Activated CD4-positive, alpha-beta T cell treated with anti-CD3 and anti-CD28 coated beads, Interleukin-2, Interleukin-4, amounts not matched to agents 100 ng/mL and 50 ng/mL, durations not matched to agents 16 hours and 8 hours (primary cell): Measurements from ENCODE around the gene FBXO17.
"Not testable (repeated sequence)": the region's sequence is repeated elsewhere in the genome, so short reads cannot be mapped to it uniquely, and the experiment has no call there.

Experiments
- DNase-seq: peaks from one replicate; pipeline ENCODE4 v3.0.0-alpha.2; 2020; ENCODE audit warnings: low spot score

FBXO17 gene

GRCh38 chr19:38975214-38975860 is at the start of gene FBXO17:
Gene FBXO17, minus strand, starts transcription at chr19:38975742. Its CDS starts 25,423 bp downstream, at chr19:38950319.
- DNase-seq, result no peak

DNA sequence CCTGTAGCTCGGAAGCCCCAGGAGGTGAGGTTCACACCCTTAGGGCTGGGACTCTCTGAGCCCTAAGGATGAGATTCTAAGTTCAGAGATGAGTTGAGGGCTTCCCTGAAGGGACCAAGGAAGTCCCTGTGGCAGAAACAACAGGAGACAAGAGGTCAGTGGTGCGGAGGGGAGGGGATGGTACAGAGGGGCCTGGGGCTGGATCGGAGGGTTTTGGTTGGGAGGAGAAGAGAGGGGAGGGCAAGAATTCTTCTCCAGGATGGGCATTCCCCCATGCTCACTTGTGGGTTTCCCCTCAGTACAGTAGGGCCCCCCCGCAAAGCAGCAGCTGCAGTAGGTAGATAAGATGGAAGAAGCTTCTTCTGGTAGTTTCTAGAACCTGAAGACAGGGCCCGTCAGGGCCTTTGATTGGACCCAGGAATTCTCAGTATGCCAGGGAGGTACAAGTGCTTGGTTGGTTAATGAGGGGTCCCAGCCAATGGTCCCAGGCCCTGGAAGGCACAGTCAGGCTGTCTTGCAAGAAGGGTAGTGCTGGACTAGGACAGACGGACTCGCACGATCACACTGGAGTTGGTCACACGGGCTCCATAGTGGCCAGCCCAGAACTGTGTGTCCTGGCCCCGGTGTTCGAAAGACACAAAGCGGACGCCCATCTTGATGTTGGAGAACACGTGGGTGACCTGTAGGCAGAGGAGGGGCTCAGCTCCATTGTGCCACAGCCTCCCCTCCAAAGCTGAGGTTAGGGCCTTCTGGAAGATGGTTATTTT is 49.5 kb upstream of the FBXO17 start:
- DNase-seq, result no peak

GRCh38 chr19:39021063-39021462 is 45.5 kb upstream of the FBXO17 start:
- DNase-seq, result no peak

DNA sequence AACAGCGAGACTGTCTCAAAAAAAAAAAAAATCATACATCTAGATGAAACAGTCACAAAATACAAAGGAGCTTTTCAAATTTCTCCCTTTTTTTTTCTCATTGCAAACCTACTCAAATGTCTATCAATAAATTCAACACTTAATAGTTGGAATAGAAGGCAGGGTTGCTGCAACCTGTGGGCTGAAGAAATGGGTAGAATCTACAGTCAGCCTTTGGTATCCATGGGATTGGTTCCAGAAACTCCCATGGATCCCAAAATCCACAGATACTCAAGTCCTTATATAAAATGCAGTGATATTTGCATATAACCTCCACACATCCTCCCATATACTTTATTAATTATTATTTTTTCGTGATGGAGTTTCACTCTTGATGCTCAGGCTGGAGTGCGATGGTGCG is 42.1 kb upstream of the FBXO17 start:
- DNase-seq, result no peak

DNA sequence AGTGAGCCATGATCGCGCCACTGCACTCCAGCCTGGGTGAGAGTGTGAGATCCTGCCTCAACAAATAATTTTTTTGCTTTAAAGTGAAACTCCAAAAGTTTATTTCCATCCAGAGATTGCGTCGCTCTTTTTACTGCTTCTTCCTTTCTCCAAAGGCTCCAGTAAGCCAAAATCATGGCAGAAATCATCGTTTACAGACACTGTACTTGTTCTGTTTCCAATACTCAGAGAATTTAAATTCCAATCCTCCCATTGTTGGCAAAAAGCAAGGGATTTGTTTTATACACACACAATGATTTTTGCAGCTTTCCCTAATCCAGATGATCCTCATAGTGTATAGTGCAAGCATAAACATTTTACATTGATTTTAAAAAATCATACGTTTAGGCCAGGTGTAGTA is 41.5 kb upstream of the FBXO17 start:
- DNase-seq, result no peak

GRCh38 chr19:39014037-39014436 is 38.5 kb upstream of the FBXO17 start:
- no peak for DNase-seq

DNA sequence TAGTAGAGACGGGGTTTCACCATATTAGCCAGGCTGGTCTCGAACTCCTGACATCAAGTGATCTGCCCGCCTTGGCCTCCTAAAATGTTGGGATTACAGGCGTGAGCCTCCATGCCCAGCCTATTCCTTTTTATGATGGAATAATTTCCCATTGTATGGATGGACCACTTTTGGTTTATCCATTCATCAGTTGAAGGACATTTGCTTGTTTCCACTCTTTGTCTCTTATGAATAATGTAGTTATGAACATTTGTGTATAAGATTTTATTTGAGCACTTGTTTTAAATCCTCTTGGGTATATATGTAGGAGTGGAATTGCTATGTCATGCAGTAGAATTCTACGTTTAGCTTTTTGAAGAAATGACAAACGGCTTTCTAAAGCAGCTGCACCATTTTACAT is 33.5 kb upstream of the FBXO17 start:
- DNase-seq, result no peak

GRCh38 chr19:39008137-39008536 is 32.6 kb upstream of the FBXO17 start:
- no peak for DNase-seq

DNA sequence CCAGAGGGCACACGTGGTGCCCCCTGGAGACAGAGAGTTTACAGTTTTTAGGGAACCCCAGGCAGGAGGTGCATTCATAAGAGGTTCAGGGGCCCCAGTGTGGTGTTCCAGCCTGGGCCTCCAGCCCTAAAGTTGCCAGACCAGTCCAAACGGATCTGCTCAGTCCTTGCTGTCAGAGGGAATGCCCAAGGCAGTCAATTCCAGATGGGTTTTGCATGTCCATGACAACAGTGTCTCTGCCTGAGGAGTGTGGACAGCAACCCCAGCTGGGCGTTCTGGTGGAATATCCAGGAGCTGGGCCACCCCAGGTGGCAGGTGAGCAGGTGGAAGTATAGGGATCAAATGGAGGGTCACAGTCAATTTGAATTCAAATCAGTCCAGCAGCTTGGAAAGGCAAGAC is 31.6 kb upstream of the FBXO17 start:
- DNase-seq, result no peak

- no peak for DNase-seq
These were observed 28.9 kb upstream of the FBXO17 start for GRCh38 chr19:39004403-39004802.

- no peak for DNase-seq
These were observed 28.3 kb upstream of the FBXO17 start for GRCh38 chr19:39003796-39004195.

- no peak for DNase-seq
These were observed 27.6 kb upstream of the FBXO17 start for GRCh38 chr19:39003188-39003587.

DNA sequence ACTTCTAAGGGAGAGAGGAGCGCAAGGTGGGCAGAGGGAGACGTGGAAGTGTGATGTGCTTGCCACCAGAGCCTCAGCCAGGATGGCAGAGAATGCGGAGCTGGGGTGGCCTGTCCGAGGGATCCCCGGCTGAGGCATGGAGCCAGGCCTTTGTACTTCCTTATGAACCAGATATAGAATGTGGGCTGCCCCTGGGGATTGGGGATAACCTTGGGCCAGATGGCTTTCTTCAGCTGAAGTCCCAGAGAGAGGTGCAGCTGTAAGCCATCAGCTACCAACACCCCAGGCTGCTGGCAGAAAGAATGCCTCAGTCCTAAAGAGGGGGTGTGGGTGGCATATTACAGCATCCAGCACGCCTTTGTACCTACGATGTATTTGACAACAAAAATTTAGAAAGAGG is 25.5 kb upstream of the FBXO17 start:
- no peak for DNase-seq

DNA sequence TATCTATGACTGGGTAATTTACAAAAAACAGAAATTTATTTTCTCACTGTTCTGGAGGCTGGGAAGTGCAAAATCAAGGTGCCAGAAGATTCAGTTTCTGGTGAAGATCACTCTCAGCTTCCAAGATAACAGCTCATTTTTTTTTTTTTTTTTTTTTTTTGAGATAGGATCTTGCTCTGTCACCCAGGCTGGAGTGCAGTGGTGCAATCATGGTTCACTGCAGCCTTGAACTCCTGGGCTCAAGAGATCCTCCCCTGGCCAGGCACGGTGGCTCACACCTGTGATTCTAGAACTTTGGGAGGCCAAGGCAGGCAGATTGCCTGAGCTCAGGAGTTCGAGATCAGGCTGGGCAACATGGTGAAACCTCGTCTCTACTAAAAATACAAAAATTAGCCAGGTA is 22.0 kb upstream of the FBXO17 start:
- DNase-seq, result not testable (repeated sequence)

DNA sequence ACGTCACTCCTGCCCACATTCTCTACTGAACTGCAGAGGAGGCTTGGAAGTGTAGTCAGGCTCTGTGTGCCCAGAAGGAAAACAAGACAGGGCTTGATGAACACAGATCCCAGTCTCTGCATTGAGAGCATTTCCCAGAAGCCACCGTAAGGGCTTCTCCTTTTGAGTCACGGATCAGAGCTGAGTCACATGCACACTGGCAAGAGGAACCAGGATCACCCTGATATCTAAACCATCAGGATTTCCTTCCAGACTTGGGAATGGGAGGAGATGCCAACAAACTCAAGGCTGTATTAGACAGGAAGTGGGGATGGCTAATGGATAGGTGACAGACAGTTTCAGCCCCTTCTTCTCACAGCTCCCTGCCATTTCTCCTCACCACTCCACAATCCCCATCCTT is 17.7 kb upstream of the FBXO17 start:
- no peak for DNase-seq

DNA sequence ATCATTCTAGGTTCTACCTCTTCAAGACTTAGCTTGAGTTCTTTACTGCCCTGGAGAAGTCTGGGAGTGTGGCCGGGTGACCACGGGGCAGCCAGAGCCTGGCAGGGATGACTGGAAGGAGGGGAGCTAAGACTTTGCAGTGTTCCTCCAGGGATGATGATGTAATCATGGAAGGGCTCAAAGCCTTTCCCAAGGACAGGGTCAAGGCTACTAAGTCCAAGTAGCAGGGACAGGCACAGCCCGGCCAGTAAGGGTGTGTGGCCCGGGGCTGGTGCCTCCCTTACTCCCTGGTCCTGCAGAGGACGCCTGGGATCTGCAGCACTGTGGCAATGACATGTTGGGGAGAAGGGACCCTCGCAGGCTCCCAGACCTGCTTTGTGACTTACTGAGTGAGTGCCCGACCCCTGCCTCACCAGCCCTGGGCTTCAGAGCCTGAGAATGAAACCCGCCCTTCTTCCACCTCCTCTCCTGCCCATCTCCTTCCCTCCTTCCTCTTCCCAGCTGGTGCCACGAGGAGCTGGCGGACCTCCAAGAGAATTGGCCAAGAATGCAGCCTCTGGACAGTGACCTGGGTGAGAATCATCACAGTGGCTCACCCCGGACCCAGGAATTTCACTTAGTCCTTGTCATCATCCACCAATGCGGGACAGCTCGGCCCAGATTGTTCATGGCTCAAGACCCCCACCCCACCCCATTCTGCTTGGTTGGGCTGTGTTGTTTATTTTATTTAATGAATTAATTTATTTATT is 15.6 kb upstream of the FBXO17 start:
- no peak for DNase-seq

DNA sequence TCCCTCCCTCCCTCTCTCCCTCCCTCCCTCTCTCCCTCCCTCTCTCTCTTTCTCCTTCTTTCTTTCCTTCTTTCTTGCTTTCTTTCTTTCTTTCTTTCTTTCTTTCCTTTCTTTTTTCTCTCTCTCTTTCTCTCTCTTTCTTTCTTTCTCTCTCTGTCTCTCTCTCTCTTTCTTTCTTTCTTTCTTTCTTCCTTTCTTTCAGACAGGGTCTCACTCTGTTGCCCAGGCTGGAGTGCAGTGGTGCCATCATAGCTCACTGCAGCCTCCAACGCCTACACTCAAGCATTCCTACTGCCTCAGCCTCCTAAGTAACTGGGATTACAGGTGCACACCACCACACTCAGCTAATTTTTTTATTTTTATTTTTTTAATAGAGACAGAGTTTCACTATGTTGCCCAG is 14.1 kb upstream of the FBXO17 start:
- DNase-seq, result not testable (repeated sequence)

GRCh38 chr19:38989066-38989605 is 13.6 kb upstream of the FBXO17 start:
- DNase-seq, result no peak

DNA sequence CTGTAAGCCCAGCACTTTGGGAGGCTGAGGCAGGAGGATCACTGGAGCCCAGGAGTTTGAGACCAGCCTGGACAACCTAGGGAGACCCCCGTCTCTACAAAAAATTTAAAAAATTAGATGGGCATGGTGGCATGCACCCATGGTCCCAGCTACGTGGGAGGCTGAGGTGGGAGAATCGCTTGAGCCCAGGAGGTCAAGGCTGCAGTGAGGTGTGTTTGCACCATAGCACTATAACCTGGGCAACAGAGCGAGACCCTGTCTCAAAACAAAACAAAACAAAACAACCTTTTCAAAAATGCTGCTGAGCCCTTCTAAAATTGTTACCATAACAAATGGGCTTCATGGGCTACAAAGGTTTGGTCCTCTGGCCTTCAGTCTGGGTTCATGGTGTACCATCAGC is 13.1 kb upstream of the FBXO17 start:
- DNase-seq, result not testable (repeated sequence)

GRCh38 chr19:38987745-38988144 is 12.2 kb upstream of the FBXO17 start:
- DNase-seq, result not testable (repeated sequence)

DNA sequence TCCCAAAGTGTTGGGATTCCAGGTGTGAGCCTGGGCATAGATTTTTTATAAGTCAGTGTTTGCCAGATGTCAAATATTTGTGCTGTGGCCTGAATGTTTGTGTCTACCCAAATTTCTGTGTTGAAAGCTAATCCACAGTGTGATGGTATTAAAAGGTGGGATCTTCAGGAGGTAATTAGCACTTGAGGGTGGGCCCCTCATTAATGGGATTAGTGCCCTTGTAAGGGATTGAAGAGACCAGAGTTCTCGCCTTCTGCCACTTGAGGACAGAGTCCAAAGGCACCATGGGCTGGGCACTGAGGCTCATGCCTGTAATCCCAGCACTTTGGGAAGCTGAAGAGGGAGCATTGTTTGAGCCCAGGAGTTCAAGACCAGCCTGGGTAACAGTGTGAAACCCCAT is 9.7 kb upstream of the FBXO17 start:
- no peak for DNase-seq

GRCh38 chr19:38980583-38981374 is 5.2 kb upstream of the FBXO17 start:
- DNase-seq, result no peak
